SK-N-MC (cell line): ENCODE measurements around the gene TRIP12.
"Not testable (repeated sequence)": the region's sequence is repeated elsewhere in the genome, so short reads cannot be mapped to it uniquely, and the experiment has no call there.

ENCODE experiments used
- DNase-seq: peaks from one replicate; pipeline ENCODE4 v3.0.0-alpha.2; 2011; ENCODE audit warnings: low read depth, low spot score
- H3K27ac ChIP-seq: fragments of 200-600 bp; sonication (generic); 2 replicates; pipeline ENCODE4 v1.5.1; 2016; ENCODE audit warnings: mixed run types
- H3K36me3 ChIP-seq: fragments of 200-600 bp; sonication (generic); 2 replicates; pipeline ENCODE4 v1.6.1; 2017; ENCODE audit warnings: antibody characterized with exemption, low read length, mixed read lengths; ENCODE audit not compliant: insufficient read depth
- H3K4me3 ChIP-seq: fragments of 200-600 bp; sonication (generic); 2 replicates; pipeline ENCODE4 v1.5.1; 2016
- H3K9ac ChIP-seq: fragments of 200-600 bp; sonication (generic); 2 replicates; pipeline ENCODE4 v1.8.0; 2017; ENCODE audit warnings: mixed run types, mixed read lengths; ENCODE audit not compliant: insufficient read length
- H3K9me3 ChIP-seq: fragments of 200-600 bp; sonication (generic); 2 replicates; pipeline ENCODE4 v1.6.1; 2017; ENCODE audit warnings: low read depth, mild to moderate bottlenecking, antibody characterized with exemption, low read length, moderate library complexity, mixed read lengths
- EZH2 ChIP-seq: fragments of 200-600 bp; sonication (generic); IDR thresholded peaks from one replicate; pipeline ENCODE4 v1.6.1; 2017; ENCODE audit warnings: antibody characterized with exemption
- FOXP2 ChIP-seq: optimal IDR thresholded peaks from 2 replicates; pipeline ENCODE3; 2011; ENCODE audit warnings: mild to moderate bottlenecking, moderate library complexity; ENCODE audit not compliant: insufficient read depth; ENCODE audit errors: extremely low read length, control extremely low read depth
- POLR2AphosphoS5 ChIP-seq: IDR thresholded peaks from 2 replicates; pipeline ENCODE4 v1.6.1; 2012; ENCODE audit warnings: mild to moderate bottlenecking, low read depth, low read length, borderline replicate concordance

Gene TRIP12

GRCh38 chr2:229732897-229733296 lies 188.9 kb downstream of the TRIP12 start:
- TF ChIP-seq FOXP2 (no peak), EZH2 (no peak), POLR2AphosphoS5 (no peak)
- no peaks in the 10 kb centered on the region for H3K36me3 ChIP-seq
- peaks cover 5% of the 10 kb centered on the region; the same call in 1 of the 2 replicates for H3K9me3 ChIP-seq
- H3K4me3 ChIP-seq: no peak overlapping the region
- no peak for DNase-seq
- no peak overlapping the region for H3K9ac ChIP-seq
- peak overlapping the region; percentile 97; the same call in 1 of the 2 replicates for H3K27ac ChIP-seq

- no peak for DNase-seq
- Histone ChIP-seq H3K36me3 (no peaks in the 10 kb centered on the region), H3K9ac (no peak overlapping the region), H3K9me3 (peaks cover under 1% of the 10 kb centered on the region; the same call in 1 of the 2 replicates), H3K4me3 (peak overlapping the region; percentile 79), H3K27ac (peak overlapping the region; percentile 97)
- TF ChIP-seq POLR2AphosphoS5 (peak; percentile 26; the same call in 1 of the 2 replicates), EZH2 (no peak)
Measured at GRCh38 chr2:229731916-229732315, 189.9 kb downstream of the TRIP12 start.

- no peak for TF ChIP-seq FOXP2
- no peak for TF ChIP-seq EZH2
- TF ChIP-seq POLR2AphosphoS5: no peak
- Histone ChIP-seq H3K9me3 (no peaks in the 10 kb centered on the region), H3K4me3 (peak overlapping the region; percentile 79), H3K27ac (peak overlapping the region; percentile 97), H3K36me3 (no peaks in the 10 kb centered on the region), H3K9ac (peak overlapping the region; percentile 68)
- DNase-seq: peak; percentile 55
Measured at GRCh38 chr2:229731363-229731762, 190.4 kb downstream of the TRIP12 start.

- no peak overlapping the region for H3K4me3 ChIP-seq
- no peak overlapping the region for H3K27ac ChIP-seq
- no peak overlapping the region for H3K9ac ChIP-seq
- no peaks in the 10 kb centered on the region for H3K36me3 ChIP-seq
- TF ChIP-seq FOXP2 (no peak), EZH2 (no peak), POLR2AphosphoS5 (no peak)
- H3K9me3 ChIP-seq: no peaks in the 10 kb centered on the region
- DNase-seq: no peak
Measured at GRCh38 chr2:229728370-229728769, 193.4 kb downstream of the TRIP12 start.

GRCh38 chr2:229726643-229727042 lies 195.2 kb downstream of the TRIP12 start:
- Histone ChIP-seq H3K27ac (no peak overlapping the region), H3K4me3 (no peak overlapping the region), H3K9ac (no peak overlapping the region), H3K36me3 (no peaks in the 10 kb centered on the region), H3K9me3 (no peaks in the 10 kb centered on the region)
- no peak for DNase-seq
- TF ChIP-seq FOXP2 (no peak), EZH2 (no peak), POLR2AphosphoS5 (no peak)

- Histone ChIP-seq H3K36me3 (no peaks in the 10 kb centered on the region), H3K9me3 (no peaks in the 10 kb centered on the region), H3K9ac (no peak overlapping the region), H3K27ac (peak overlapping the region; percentile 75), H3K4me3 (no peak overlapping the region)
- TF ChIP-seq EZH2 (no peak), FOXP2 (no peak), POLR2AphosphoS5 (no peak)
- no peak for DNase-seq
Measured at GRCh38 chr2:229725716-229726574, 195.9 kb downstream of the TRIP12 start.

- not testable (repeated sequence) for H3K9ac ChIP-seq, H3K36me3 ChIP-seq, H3K4me3 ChIP-seq, H3K27ac ChIP-seq, DNase-seq, H3K9me3 ChIP-seq
Measured at GRCh38 chr2:229723192-229723591, 198.6 kb downstream of the TRIP12 start.

GRCh38 chr2:229719926-229720647 lies 201.7 kb downstream of the TRIP12 start:
- no peak for DNase-seq
- no peak overlapping the region for H3K27ac ChIP-seq
- TF ChIP-seq FOXP2: no peak
- no peak for TF ChIP-seq POLR2AphosphoS5
- TF ChIP-seq EZH2: no peak
- H3K9me3 ChIP-seq: no peaks in the 10 kb centered on the region
- no peaks in the 10 kb centered on the region for H3K36me3 ChIP-seq
- no peak overlapping the region for H3K9ac ChIP-seq
- H3K4me3 ChIP-seq: no peak overlapping the region
